Ishikawa (cell line): Measurements from ENCODE around the gene PLD1.

ENCODE experiments used
- CEBPB ChIP-seq: IDR thresholded peaks from 2 replicates; pipeline ENCODE4 v1.6.1; 2012
- RAD21 ChIP-seq: IDR thresholded peaks from 2 replicates; pipeline ENCODE4 v1.6.1; 2012; ENCODE audit warnings: low read depth
- TAF1 ChIP-seq: IDR thresholded peaks from 2 replicates; pipeline ENCODE4 v1.6.1; 2012; ENCODE audit warnings: low read depth, mild to moderate bottlenecking
- YY1 ChIP-seq: IDR thresholded peaks from 2 replicates; pipeline ENCODE4 v1.6.1; 2012; ENCODE audit warnings: low read depth

GRCh38 chr3:171636666-171637065, 173.6 kb downstream of the PLD1 start:
- TF ChIP-seq YY1 (no peak), RAD21 (no peak), CEBPB (no peak), TAF1 (no peak)
